ENCODE measurements around the gene MAP2K3. TPM values are rescaled to one million over a fixed set of nuclear protein-coding genes. Genes with fewer than 3 reads are reported as not detected.
"Not testable (repeated sequence)": the region's sequence is repeated elsewhere in the genome, so short reads cannot be mapped to it uniquely, and the experiment has no call there.

MAP2K3 gene
- total RNA-seq, 1 donor from 2014 or later: 55.8 TPM

DNA sequence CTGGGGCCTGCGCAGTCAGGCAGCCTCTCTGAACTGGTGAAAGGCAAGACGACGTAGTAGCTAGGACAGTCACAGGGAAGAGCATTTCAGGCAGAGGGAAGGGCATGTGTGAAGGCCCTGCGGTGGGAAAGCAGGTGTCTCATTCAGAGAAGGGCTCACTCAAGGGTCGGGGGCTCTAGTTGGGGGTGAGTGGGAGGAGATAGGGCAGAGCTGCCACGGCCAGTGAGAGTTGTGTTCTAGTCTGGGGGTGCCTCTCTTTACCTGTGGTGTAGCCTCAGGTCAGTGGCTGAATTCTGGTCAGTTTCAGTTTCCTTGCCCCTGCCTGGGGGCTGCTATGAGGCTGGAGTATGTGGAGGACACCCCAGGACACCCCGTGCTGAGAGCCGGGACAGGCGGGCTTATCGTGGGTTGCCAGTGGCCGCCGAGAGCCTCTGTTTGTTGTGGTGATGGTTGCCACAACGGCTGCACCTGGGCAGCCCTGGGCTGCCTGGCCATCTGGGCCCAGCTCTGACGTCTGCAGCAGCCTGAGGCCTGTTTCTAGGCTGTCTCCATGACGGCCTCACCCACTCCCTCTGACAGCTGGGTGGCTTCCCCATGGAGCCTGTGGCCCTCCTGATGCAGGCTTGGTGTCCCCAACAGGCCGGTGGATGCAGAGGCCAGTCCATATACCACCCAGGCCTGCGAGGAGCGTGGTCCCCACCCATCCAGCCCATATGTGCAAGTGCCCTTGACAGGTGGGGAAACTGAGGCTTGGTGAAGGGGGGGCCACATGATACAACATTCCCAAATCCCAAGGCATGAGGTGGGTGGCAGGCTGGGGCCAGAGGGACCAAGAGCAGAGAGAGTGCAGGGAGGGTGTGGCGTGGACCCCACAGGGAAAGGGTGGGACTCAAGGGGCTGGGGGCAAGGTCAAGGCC is 10.8 kb downstream of the MAP2K3 start:
- DNase-seq (ENCODE audit: extremely low read depth, low read depth, low spot score): no peak

- DNase-seq (ENCODE audit: extremely low read depth, low read depth, low spot score): no peak
Observed at GRCh38 chr17:21296097-21297025, 11.8 kb downstream of the MAP2K3 start.

DNA sequence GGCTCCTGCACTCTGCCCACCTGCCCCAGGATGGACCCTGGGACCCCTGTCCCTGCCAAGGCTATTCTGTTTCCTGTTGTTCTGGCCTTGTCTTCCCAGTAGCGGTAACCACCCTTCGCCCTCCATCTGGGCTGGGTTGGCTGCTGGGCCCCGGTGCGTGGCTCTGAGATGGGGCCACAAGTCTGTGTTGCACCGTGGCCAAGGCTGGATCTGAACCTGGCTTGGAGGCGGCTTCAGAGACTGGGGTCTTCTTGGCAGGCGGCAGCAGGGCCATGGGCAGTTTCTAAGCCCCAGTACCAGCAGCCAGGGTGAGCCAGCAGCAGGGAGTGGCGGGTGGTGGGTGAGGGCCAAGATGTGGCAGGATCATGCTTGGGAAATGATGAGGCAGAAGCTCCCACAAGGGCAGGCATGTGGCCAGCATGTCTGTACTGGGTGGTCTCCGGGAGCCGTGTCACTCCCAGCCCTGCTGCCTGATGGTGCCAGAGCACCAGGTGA is 12.6 kb downstream of the MAP2K3 start:
- no peak for DNase-seq (ENCODE audit: extremely low read depth, low read depth, low spot score)

GRCh38 chr17:21297597-21297996 is 13.1 kb downstream of the MAP2K3 start:
- DNase-seq (ENCODE audit: extremely low read depth, low read depth, low spot score): no peak

GRCh38 chr17:21298056-21298982 is 13.8 kb downstream of the MAP2K3 start:
- DNase-seq (ENCODE audit: extremely low read depth, low read depth, low spot score): no peak

DNA sequence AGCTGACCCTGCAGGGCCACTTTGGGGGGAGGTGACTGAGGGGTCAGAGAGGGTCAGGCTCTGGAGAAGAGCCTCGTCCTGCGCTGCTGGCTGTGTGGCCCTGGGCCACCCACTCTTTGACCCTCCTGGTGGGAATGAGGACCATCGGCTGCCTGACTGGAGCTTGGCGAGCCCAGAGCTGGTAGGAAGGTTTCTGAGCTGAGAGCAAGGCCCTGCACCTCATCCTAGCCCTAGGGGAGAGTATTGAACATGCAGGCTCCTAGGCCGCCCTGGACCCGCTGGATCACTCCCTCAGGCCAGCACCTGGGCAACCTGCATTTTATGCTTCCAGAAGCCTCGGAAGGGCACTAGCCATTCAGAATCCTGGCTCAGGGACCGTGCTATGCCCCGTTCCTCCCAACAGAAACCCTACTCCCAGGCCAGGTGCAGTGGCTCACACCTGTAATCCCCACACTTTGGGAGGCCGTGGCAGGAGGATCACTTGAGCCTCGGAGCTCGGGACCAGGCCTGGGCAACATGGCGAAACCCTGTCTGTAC is 14.5 kb downstream of the MAP2K3 start:
- no peak for DNase-seq (ENCODE audit: extremely low read depth, low read depth, low spot score)

GRCh38 chr17:21299981-21300600 is 15.6 kb downstream of the MAP2K3 start:
- DNase-seq (ENCODE audit: extremely low read depth, low read depth, low spot score): no peak

- DNase-seq (ENCODE audit: extremely low read depth, low read depth, low spot score): no peak
Observed at GRCh38 chr17:21300601-21301571, 16.4 kb downstream of the MAP2K3 start.

GRCh38 chr17:21301593-21302550 is 17.4 kb downstream of the MAP2K3 start:
- no peak for DNase-seq (ENCODE audit: extremely low read depth, low read depth, low spot score)

GRCh38 chr17:21302711-21303425 is 18.4 kb downstream of the MAP2K3 start:
- DNase-seq (ENCODE audit: extremely low read depth, low read depth, low spot score): no peak

DNA sequence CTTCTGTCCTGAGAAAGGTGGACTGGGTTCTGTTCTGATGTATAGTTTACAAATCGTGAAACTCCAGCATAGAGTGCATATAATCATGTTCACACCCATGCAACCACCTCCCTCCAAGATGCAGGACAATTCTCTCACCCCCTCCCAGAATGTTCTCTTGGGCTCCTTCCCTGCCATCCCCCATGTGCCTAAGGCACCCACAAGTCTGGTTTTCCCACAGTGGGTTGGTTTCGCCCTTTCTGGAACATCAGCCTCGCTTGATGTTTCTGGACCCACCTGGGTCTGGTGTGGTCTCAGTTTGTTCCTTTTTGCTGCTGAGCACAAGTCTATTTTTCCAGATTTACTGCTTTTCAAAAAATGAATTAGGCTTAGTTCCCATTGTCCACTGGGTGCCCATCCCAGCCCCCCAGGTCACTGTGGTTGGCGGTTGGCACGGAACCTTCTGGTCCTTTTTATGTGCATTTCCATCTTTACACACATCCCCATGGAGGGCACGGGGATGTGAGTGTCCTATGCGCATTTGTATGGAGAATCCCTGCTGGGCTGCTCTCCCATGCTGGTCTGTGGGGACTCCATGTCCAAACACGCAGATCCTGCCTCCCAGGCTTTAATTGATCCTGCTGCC is 19.0 kb downstream of the MAP2K3 start:
- no peak for DNase-seq (ENCODE audit: extremely low read depth, low read depth, low spot score)

DNA sequence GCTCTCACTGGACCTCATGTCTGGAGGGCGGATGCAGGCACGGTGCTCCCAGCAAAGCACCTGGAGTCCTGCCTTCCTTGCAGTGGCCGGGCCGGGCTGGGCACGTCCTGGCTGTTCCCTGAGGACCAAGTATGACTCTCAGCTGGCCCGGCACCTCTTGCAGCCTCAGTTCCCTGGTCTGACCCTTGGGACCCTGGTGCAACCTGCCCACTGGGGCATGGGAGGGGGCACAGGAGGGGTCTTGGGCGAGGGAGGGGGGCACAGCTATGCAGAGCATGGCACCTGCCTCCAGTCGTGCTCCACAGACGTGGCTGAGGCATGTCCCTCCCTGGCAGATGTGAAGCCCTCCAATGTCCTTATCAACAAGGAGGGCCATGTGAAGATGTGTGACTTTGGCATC is 19.6 kb downstream of the MAP2K3 start:
- no peak for DNase-seq (ENCODE audit: extremely low read depth, low read depth, low spot score)

DNA sequence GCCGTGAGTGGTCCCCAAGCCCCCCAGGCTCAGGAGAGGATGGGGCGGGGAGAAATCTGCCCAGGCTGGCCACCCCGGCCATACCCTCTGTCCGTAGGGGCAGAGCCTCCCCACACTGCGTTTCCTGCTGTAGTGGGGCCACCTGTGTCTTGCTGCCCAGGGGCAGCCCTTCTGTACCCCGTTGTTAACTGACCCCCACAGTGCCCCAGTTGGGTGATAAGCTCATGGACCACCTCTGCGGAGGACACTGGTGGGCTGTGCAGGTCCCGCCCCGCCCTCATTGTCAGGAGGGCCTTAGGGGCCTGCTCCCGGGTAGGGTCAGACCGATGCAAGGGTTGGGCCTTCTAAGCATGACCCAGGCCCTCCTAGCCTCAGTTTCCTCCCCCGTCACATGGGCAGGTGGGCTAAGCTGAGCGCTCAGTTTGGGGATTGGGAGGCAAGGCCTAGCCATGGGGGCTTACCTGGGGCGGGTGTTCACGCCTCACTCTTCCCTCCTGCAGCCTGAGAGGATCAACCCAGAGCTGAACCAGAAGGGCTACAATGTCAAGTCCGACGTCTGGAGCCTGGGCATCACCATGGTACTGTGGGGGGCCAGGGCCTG is 20.1 kb downstream of the MAP2K3 start:
- DNase-seq (ENCODE audit: extremely low read depth, low read depth, low spot score): not testable (repeated sequence)

DNA sequence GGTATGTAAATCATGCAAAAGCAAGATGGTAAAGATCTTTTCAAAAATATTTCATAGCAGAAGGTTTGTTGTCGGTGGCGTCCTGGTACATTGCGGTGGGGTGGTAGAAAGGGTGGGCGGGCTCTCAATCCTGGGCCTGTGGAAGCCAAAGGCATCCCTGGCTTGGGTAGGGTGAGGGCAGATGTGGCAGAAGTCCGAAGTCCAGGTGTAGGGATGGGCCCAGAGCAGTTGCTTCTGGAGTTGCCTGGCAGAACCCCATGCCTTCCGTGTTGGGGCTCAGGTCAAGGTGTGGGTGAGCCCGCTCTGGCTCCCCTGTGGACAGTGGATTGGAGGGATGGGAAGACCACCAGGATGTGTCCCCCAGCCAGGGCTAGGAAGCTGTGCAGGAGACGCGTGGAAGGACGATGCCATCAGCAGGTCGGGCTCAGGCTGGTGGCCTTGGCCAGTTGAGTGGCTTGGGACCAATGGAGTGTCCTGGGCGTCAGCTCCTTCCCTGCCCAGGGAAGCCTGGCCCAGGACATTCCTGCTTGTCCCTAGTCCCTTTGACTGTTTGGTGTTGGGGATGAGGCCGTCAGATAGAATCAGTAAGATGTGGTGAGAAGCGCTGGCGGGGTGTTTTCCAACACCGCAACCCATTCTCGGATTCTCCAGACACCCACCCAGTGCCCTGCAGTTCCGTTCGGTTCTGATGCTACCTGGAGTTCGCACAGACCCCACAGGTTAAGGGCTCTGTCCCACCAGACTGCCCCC is 21.1 kb downstream of the MAP2K3 start:
- DNase-seq (ENCODE audit: extremely low read depth, low read depth, low spot score): not testable (repeated sequence)

Measured in glomerular endothelial cell (primary cell).